Fibroblast of gingiva (primary cell): ENCODE results near the gene SOD2.
"Not testable (repeated sequence)": the region's sequence is repeated elsewhere in the genome, so short reads cannot be mapped to it uniquely, and the experiment has no call there.

Experiments
- DNase-seq: peaks from one replicate; pipeline ENCODE4 v3.0.0-alpha.2; 2011; ENCODE audit warnings: low read depth

SOD2 gene

GRCh38 chr6:159682810-159683209, 10.2 kb downstream of the SOD2 start:
- DNase-seq: no peak

GRCh38 chr6:159682295-159682694, 10.7 kb downstream of the SOD2 start:
- no peak for DNase-seq

DNA sequence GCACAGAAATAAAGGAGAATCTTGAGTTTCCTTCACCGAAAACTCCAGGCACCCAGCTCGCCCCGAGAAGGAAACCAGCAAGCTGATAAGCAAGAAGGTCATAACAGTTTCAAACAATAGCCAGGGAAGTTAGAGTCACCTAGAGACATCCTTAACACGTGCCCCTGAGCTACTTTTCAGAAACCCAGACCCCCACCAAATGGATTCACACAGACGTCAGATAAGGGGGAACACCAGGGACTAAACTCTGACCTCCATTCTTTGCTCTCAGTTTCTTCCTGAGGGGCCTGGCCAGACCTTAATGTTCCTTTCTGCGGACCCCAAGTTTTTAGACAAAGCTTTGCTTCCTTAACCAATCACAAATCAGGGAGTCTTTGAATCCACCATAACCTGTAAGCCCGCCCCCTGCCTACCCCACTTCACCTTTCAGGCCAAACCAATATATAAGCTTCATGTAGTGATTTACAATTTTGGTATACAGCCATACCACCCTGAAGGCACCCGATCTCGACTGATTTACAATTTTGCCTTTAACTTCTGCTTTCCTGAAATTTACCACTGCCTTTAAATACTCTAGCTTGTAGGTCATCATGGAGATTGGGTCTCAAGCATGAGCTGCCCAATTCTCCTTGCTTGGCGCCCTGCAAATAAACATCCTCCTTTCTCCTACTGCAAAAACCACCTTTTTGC, 11.7 kb downstream of the SOD2 start:
- DNase-seq: no peak

GRCh38 chr6:159680104-159680503, 12.9 kb downstream of the SOD2 start:
- no peak for DNase-seq

DNA sequence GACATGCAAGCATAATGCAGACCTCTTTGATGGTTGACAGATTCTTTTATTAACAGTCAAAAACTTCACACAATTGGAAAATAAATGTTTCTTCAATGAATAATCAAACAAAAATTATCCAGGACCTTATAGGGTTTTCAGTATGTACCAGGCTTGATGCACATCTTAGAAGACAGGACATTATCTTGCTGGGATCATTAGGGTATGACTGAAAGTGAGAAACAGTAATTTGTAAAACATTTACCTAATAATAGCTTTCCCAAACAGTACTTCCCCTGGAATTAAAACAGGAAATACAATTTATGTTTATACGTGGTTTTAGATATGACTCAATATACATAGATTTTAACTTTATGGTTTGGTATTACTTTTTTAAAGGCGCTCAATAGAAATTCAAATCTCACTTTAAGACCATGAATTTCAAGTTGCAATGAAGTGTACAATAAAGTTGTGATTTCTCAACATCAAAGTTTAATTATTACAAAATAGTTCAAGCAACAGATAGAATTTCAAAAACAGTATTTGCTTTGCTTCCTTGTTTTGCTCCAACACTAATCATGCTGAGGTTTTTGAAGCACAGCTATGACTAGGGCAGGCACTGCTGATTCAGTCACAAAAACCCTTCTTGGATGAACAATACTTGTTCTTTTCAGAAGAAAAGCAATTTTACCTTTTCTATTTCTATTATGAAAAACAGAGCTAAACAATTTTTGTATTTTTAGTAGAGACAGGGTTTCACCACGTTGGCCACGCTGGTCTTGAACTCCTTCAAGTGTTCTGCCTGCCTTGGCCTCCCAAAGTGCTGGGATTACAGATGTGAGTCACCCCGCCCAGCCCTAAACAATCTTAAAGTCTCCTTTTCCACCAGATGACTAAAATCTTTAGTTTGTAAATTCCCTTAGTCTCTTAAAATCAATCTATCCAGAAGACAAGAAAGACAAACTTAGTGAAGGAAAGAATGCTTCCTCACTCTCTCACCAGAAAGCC, 13.7 kb downstream of the SOD2 start:
- peak; percentile 46 for DNase-seq

DNA sequence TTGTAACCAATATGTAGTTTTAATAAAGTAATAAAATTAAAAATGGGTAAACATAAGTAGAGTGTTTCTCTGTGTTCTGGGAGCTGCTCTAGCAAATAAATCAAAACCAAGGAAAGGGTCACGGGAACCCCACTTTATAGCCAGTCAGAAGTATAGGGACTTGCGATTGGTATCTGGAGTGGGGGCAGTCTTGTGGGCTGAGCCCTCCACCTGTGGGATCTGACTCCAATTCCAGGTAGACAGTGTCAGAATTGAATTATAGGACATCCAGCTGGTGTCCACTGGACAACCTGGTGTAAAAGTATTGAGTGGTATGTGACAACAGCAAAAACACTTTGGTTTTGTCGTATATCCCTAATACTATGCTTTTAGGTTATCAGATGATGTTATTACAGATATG, 14.5 kb downstream of the SOD2 start:
- no peak for DNase-seq

DNA sequence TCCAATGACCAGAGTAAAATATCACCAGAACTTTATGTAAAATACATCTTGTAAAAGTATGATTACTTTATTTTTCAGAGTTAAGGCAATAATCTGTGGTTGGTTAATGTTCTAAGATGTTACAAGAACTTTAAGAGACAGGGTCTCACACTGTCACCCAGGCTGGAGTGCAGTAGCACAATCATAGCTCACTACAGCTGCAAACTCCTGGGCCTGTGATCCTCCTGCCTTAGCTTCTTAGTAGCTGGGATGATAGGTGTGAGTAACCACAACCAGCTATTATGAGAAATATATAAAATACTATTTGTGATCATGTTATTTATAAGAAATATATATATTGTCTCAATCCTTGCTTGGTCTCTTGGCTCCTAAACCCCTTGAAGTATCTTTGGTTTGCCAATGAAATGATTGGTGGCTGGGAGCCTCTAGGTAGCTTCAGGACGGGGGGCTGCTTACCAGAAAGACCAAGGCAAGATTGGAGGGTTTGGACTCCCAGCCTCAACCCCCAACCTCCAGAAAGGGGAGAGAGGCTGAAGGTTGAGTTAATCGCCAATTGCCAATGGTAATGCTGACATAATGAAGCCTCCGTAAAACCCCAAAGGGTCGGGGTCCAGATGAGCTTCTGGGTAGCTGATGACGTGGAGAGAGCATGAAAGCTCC, 15.4 kb downstream of the SOD2 start:
- DNase-seq: no peak

- DNase-seq: peak; percentile 57
These were observed 16.0 kb downstream of the SOD2 start for GRCh38 chr6:159676890-159677505.

DNA sequence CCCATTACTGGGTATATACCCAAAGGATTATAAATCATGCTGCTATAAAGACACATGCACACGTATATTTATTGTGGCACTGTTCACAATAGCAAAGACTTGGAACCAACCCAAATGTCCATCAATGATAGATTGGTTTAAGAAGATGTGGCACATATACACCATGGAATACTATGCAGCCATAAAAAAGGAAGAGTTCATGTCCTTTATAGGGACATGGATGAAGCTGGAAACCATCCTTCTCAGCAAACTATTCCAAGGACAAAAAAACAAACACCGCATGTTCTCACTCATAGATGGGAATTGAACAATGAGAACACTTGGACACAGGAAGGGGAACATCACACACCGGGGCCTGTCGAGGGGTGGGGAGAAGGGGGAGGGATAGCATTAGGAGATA, 16.8 kb downstream of the SOD2 start:
- DNase-seq: not testable (repeated sequence)

DNA sequence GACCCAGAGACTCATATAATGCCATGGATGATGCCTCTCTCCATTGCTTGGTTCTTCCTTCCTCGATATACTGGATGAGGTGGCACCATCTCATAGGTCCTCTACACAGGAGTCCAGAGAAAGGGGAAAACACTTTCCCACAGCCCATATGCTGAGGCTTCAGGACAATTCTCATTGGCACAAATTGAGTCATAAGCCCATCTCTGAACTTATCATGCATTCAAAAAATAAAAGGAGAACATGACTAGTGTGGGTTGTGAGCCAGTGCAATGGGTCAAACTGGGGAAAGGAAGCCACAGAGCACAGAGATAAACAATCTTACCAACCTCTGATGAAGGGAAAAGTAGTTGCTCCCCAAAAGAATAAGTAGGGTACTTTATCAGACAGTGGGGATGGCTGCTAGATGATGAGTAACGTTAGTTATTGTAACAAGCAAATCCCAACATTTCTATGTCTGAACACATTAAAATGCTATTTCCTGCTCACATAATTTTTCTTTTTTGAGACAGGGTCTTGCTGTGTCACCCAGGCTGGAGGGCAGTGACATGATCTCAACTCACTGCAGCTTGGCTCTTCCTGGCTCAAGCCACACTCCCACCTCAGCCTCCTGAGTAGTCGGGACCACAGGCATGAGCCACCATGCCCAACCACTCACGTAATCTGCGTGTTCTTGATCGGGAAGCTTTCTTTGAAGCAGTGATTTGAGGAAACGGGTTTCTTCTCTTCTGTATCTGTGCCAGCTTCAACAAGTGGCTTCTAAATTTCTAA, 27.0 kb downstream of the SOD2 start:
- no peak for DNase-seq

- DNase-seq: not testable (repeated sequence)
These were observed 29.6 kb downstream of the SOD2 start for GRCh38 chr6:159663368-159663889.

GRCh38 chr6:159661977-159662376, 31.1 kb downstream of the SOD2 start:
- DNase-seq: not testable (repeated sequence)

DNA sequence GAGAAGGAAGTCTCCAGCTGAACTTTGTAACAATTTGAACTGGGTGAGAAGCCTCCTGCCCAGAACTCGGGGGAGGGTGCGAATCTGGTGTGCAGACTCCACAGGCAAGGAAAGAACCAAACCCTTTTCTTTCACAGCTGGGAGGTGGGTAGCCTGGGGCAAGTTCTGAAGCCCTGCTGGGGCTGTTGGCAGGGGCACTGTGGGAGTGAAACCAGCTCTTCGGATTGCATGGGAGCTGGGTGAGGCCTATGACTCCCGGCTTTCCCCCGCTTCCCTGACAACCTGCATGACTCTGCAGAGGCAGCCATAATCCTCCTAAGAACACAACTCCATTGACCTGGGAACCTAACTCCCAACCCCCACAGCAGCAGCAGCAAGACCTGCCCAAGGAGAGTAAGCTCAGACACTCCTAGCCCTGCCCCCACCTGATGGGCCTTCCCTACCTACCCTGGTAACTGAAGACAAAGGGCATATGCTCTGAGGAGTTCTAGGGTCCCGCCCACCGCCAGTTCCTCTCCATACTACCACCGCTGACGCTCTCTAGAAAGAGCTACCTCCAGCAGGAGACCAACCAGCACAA, 37.5 kb downstream of the SOD2 start:
- DNase-seq: no peak

DNA sequence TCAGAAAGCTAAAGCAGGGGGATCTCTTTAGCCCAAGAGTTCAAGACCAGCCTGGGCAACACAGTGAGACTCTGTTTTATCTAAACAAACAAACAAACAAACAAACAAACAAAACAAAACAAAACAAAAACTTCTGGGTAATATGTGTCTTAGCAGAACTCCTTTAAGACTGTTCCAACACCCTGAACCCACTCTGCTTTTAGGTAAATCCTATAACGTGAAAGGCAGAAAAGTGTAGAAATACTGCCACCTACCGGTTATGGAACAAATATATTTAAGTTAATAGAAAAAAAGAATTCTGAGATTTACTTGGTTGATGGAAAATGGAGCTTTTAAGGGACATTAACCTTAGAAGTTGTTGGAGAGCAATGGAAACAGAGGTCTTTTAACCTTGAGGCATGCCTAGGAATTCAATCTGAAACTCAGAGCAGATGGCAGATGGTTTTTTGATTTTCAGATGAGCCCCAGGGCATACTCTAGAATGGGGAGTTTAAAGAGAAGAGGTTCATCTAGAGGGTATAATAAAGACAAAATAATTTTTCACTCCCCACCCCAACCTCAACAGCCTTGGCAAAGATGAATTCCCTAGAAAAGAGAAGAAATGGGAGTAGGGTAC, 38.5 kb downstream of the SOD2 start:
- DNase-seq: peak; percentile 50

DNA sequence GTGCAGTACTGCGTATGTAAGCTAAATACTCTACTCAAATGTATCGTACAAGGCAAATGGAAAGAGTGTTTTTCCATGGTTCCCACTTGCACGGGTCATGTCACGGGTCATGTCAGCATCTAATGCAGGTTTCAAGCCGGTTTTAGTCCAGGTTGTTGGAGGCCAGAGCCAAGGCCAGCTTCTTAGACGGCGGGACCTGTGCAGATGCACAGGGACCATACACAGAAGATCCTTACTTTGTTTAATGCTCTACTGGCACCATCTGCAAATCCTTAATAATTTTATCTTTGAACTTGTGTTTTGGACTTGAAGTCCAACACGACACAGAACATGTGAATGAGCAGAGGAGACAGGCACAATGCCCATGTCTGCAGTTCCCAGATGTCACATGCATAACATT, 42.7 kb downstream of the SOD2 start:
- no peak for DNase-seq

- no peak for DNase-seq
These were observed 43.6 kb downstream of the SOD2 start for GRCh38 chr6:159649441-159649840.

DNA sequence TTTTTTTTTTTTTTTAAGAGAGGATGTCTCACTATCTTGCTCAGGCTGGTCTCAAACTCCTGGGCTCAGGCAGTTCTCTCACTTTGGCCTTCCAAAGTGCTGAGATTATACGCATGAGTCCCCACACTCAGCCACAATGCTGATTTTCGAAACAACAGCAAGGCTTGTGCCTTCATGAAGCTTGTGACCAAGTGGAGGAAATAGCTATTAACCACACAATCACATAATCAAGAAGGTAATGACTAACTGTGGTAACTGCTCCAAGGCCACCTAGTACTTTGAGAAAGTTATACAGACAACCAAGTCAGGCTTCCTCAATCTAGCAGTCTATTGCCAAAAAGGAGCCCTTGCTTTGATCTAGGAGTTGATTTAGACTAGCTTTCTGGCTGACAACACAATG, 46.3 kb downstream of the SOD2 start:
- no peak for DNase-seq

DNA sequence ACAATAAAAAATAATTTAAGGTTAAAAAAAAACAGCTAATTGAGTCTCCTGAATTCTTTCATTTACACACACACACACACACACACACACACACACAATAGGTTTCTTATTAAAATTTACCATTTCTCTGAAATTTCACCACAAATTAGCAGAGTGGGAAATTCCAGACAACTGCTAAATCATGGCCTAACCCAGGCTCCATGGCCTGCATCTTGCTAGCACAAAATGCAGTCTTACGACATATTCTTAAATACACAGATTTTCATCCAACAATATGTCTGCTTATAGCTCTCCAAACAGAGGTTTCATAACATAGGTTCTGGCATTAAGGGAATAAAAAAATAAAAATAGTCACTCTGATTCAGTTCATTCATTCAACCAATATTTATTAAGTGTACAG, 46.9 kb downstream of the SOD2 start:
- DNase-seq: peak; percentile 67

DNA sequence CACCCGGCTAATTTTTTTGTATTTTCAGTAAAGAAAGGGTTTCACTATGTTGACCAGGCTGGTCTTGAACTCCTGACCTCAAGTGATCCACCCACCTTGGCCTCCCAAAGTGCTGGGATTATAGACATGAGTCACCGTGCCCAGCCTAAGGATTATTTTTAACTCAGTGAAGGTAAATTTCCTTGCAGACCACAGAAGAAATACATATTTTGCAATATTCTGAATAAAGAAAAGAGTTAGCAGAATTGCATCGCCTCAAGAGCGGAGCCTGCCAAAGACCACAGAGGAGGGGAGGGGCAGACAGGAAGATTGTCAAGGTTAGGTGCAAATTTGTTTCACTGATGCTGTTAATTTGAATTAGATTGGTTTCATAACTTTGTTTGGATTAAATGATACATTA, 47.4 kb downstream of the SOD2 start:
- no peak for DNase-seq
